ENCODE data around the gene ATP8A2.

Gene ATP8A2

GRCh38 chr13:25882466-25883357, 510.9 kb downstream of the ATP8A2 start:
- DNase-seq (ENCODE audit: low read depth in 2 of 2), result no peak

- no peak for DNase-seq (ENCODE audit: low read depth in 2 of 2)
These were observed 513.6 kb downstream of the ATP8A2 start for GRCh38 chr13:25885418-25885817.

- DNase-seq (ENCODE audit: low read depth in 2 of 2), result peak in 1 of 2 experiments; percentile 10
These were observed 514.9 kb downstream of the ATP8A2 start for GRCh38 chr13:25886438-25887214.

- no peak for DNase-seq (ENCODE audit: low read depth in 2 of 2)
These were observed 516.3 kb downstream of the ATP8A2 start for GRCh38 chr13:25887962-25888655.

DNA sequence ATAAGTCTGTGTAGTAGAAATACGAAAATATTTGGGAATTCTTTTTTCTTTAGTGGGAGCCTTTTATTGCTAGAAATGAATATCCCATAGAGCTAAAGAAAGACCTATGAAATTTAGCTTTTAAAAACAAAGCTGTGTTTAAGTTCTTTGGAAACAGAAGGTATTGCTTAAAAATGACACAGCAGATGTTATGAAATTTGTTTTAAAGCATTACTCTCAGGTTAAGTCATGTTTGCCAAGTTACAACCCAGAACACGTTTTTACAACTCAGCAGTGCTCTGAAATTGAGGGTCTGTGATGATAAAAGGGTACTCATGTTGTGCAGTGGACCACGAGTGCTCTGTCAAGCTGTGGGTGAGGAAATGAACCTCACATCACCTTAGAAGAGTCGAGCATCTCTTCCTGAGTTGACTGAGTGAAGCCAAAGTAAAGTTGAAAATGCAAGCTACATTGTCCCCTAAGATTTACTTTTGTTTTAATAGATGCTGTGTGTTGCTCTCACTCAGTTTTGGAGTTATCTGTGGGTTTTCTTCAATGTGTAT, 519.0 kb downstream of the ATP8A2 start:
- DNase-seq (ENCODE audit: low read depth in 2 of 2), result no peak

GRCh38 chr13:25898991-25899390, 527.2 kb downstream of the ATP8A2 start:
- DNase-seq (ENCODE audit: low read depth in 2 of 2), result no peak

- no peak for DNase-seq (ENCODE audit: low read depth in 2 of 2)
These were observed 527.7 kb downstream of the ATP8A2 start for GRCh38 chr13:25899464-25899863.

DNA sequence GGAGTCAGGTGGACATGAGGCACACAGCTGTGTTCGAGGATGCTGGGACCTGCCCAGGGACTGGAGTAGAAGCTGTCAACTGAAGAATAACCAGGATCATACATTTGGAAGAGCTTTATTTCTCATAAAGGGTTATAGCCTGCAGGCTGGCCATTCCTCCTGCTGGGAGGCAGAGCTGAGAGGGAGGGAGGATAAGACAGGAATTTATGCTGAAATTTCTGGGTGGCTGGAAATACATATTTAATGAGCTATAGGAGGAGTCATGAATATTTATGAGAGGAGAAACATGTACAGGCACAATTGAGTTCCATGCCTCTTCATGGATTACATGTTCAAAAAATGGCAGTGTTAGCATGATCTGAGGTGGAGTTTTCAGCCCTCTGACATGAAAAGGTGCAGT, 528.2 kb downstream of the ATP8A2 start:
- DNase-seq (ENCODE audit: low read depth in 2 of 2), result no peak

DNA sequence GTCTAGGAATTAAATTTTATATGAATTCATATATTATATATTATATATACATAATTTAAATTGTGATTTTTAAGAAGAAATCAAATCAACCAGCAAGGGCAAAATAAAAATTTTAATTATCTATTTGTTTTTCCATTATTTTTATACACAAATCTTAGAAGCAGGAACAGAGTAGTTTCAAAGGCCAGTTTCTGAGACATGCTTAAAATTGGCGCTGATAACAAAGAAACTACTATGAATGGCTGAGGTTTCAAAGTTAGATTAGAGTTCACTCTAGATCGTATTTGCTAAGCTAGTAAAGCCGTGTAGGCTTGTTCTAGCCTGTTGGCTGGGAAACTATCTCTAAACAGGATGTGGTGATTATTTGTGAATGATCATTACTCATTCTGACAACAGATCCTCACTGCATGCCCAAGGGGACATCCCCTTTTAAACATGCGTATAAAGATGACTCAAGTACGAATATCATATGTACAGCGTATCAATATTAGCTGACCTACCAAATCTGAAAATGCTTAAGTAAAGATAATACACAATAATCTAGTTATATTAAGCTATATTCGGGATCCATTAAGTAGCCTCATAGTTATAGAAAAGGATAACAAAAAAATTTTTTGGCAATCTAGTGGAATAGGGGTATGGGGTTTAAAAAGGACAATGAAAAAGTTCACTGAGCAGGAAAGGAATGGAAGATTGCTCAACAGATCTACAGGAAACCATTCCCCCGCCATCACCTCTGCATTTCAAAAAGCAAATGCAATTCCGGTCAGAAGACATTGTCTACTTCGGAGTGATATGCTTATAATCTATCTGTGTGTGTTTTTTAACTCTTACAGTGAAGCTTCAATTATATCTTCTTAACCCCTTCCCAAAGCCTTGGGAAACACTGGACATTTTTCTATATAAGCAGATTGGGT, 529.9 kb downstream of the ATP8A2 start:
- no peak for DNase-seq (ENCODE audit: low read depth in 2 of 2)

DNA sequence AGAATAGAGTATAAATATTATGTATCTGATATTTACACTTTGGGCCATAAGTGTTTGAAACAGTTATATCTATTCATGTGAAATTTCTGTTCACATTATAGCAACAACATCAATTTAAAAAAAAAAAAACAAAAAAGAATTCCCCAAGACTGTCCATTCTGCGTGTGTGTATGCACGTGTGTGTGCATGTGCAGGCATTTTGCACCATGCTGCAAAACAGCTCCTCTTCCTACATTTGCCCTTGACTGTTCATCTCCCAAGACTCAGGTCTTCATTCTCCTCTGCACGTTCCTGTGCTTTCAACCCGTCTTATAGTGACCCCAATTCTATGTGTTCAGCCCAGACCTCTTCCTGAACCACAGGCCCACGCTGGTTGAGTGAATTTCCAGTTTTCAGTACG, 530.7 kb downstream of the ATP8A2 start:
- DNase-seq (ENCODE audit: low read depth in 2 of 2), result no peak

DNA sequence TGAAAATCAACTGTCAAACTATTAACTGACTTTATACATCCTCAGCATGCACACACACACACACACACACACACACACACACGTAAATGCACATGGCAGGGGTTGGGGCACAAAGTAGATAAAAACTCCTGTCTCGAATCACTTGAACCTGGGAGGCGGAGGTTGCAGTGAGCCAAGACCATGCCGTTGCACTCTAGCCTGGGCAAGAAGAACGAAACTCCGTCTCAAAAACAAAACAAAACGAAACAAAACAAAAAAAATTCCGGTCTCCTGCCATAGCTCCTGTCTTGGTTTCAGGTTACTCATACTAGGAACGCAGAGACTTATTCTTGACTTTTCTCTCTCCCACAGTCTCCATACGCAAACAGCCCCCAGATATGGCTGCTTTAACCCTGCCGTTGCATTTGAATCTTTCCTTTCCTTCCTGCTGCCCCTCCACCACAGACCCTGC, 531.1 kb downstream of the ATP8A2 start:
- DNase-seq (ENCODE audit: low read depth in 2 of 2), result no peak

GRCh38 chr13:25904830-25905229, 533.1 kb downstream of the ATP8A2 start:
- no peak for DNase-seq (ENCODE audit: low read depth in 2 of 2)

- DNase-seq (ENCODE audit: low read depth in 2 of 2), result no peak
These were observed 533.8 kb downstream of the ATP8A2 start for GRCh38 chr13:25905611-25906010.

DNA sequence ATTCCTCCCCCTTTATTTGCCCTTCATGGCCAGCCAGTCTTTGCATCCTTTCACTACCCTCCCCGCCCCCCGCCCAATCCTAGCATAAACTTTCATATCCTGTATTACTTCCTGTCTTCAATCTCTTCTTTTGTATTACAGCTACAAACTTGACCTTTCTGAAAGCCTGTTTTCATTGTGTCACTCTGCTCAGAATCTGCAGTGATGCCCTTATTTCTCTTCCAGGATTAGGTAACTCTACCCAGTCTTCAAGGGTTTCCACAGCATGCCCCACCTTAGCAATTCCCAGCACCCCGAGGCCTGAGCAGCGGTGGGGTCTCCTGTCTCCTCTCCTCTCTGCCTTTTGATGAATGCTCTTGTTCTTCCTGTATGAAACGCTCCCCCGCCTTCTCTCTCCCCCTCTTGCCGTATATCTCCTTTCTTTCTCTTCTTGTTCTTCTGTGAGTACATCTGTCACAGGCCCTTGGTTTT, 534.5 kb downstream of the ATP8A2 start:
- DNase-seq (ENCODE audit: low read depth in 2 of 2), result no peak

DNA sequence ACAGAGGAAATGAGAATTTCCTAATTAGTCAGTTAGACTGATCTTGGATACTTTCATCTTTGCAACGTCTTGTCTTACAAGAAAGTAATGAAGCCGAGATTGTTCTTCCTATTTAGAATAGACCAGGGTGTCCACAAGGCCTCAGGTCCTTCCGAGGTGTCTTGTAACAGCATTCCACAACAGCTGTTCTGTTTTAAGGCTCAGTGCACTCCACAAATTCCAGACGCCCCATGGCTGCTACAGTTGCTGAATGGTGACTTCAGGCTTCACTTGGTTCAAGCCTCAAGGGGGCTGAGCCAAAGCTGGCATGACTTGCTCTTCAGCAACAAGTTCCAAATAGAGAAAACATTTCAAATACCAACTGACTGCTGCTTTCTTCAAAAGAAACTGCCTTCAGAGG, 536.6 kb downstream of the ATP8A2 start:
- DNase-seq (ENCODE audit: low read depth in 2 of 2), result no peak

DNA sequence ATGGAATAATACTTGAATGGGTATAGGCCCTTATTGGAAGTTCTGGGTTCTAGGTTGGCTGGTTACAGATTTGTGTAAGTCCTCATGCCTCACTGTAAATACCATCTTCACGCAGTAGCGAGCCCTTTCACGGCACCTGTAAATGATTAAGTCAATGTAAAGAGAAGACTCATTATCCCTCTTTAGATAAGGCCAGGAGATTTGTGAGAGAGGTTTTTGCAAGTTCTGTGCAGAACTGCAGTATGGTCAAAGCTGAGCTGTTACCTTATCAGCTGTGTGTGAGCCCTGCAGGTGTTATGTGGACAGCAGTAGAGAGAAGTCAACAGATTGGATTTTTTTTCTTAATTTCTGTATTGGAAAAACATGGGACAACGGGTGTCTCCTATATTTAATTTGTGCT, 538.5 kb downstream of the ATP8A2 start:
- DNase-seq (ENCODE audit: low read depth in 2 of 2), result no peak

DNA sequence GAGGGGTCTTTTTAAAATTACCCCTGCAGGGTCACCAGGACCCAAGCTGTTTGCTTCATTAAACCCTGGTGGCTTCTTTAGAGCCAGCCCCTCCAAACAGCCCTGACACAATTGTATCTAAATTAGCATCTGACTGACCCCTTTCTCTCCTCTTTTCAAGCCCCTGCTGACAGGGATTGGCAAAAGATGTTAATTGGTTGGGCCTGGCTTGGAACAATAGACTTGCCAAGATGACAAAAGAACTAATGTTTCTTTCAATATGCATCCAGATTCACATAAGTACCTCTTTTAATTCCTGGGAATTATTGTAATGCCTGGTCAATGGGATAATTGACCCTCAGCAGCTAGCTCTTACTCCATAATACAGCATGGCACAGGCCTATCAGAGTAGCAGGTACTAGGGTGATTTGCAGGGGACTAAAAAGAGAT, 539.2 kb downstream of the ATP8A2 start:
- DNase-seq (ENCODE audit: low read depth in 2 of 2), result no peak

DNA sequence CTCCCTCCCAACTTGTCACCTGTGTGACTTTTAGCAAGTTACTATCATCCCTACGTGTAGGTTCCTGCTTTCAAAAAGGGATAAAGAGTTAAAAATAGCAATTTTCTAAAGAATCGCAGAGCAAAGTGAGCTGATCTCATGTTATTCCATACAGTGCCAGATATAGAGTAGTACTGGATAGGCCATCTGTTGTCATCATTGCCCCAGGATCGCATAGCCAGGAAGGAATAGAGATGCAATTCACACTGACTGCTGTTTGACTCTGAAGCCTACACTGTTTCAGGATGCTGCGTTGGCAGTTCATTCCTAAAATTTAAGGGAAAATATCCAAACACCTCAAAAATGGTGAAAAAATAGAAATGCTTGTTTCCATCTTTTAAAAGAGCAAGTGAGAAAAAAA, 541.2 kb downstream of the ATP8A2 start:
- DNase-seq (ENCODE audit: low read depth in 2 of 2), result no peak

- no peak for DNase-seq (ENCODE audit: low read depth in 2 of 2)
These were observed 544.2 kb downstream of the ATP8A2 start for GRCh38 chr13:25915840-25916518.

DNA sequence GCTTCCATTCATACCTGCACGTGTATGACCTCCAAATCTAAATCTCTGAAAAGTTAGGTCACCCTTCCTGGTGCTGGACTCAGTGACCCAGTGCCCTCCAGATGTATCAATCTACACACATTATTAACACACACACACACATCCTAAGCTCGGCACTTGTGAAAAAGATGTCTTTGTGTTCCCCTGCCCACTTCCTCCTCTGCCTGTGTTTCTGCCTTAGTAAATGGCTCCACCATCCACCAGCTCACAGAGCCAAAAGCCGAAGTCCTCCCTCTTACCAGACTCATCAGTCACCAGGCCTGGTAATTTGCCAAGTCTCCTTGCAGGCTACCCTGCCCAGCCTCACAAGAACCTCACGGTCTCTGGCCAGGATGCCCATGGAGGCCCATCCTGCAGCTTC, 548.5 kb downstream of the ATP8A2 start:
- DNase-seq (ENCODE audit: low read depth in 2 of 2), result no peak
